GM10847 (cell line): ENCODE results near the gene UBE2Q2.

Experiments
- POLR2A ChIP-seq: IDR thresholded peaks from 2 replicates; pipeline ENCODE4 v1.6.1; 2011; ENCODE audit not compliant: insufficient read length; ENCODE audit errors: extremely low read depth

UBE2Q2 gene

GRCh38 chr15:75822685-75823278, 20.5 kb upstream of the UBE2Q2 start:
- TF ChIP-seq POLR2A = no peak

DNA sequence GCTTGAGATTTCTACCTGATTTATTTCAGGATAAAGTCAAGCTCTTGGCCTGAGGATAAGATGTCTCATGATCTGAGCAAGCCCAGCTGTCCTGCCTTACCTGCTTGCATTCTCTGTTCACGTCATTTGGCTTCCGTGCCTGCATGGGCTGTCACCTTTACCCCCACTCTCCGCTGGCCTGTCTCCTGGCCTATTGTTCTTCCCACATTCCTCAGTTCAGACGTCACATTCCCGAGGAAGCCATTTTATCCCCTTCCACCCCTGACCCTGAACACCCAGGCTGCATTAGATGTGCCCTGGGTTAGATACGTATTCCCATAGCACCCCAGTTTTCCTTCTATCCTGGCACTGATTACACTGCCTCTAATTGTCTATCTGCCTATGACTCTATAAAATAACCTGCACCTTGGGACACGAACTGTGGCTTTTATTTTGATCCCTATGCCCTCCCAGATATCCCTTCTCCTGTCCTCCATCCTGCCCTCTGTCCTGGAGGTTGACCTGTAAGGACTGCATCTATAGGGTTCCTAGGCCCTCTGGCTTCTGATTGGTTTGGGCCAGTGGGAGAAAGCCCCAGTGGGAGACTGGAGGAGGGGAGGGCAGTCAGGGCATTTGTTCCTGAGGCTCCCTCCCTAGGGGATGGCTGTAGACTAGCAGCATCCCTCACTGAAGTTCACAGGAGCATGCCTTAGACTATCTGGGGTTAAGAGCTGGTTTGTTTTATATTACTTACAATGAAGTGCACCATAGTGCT, 19.2 kb upstream of the UBE2Q2 start:
- no peak for TF ChIP-seq POLR2A

GRCh38 chr15:75827691-75828090, 15.6 kb upstream of the UBE2Q2 start:
- no peak for TF ChIP-seq POLR2A

GRCh38 chr15:75828429-75828828, 14.8 kb upstream of the UBE2Q2 start:
- TF ChIP-seq POLR2A = no peak

- TF ChIP-seq POLR2A = no peak
These were observed 12.1 kb upstream of the UBE2Q2 start for GRCh38 chr15:75830910-75831805.

- TF ChIP-seq POLR2A = no peak
These were observed 11.5 kb upstream of the UBE2Q2 start for GRCh38 chr15:75831806-75832102.

DNA sequence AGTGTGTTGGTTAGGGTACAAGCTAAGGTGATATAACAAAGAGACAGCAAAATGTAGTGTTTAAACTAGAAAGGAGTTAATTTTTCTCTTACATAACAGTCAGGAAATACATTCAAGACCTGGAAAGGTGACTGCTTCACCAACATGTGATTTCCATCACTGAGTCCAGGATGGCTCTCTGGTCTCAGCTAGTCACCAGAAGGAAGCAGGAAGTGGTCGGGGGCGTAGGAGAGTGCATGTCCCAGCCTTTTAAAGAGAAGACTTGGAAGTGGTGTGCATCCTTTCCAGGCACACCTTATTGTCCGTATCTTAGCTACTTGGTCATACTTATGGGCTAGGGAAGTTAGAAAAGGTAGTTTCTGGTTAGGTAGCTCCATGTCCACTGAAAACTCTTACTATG, 11.1 kb upstream of the UBE2Q2 start:
- TF ChIP-seq POLR2A = no peak

DNA sequence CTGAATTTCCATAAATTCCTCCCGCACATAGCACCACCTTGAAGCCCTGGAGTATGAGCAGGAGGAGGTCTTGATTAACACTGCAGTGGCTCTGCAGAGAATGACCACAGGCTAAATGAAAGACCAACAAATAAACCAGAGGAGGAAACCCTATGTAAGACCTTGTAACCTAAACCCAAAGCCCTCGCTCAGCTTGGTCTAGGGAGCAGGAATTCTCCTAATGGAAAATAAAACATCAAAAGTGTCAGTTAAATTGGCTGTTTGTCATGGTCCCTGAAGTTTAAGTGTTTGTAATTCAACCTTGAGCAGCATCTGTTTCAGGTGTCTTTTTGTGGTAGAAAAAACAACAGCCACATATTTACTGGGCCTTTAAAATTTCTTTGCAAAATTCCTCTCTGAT, 9.2 kb upstream of the UBE2Q2 start:
- TF ChIP-seq POLR2A = no peak

DNA sequence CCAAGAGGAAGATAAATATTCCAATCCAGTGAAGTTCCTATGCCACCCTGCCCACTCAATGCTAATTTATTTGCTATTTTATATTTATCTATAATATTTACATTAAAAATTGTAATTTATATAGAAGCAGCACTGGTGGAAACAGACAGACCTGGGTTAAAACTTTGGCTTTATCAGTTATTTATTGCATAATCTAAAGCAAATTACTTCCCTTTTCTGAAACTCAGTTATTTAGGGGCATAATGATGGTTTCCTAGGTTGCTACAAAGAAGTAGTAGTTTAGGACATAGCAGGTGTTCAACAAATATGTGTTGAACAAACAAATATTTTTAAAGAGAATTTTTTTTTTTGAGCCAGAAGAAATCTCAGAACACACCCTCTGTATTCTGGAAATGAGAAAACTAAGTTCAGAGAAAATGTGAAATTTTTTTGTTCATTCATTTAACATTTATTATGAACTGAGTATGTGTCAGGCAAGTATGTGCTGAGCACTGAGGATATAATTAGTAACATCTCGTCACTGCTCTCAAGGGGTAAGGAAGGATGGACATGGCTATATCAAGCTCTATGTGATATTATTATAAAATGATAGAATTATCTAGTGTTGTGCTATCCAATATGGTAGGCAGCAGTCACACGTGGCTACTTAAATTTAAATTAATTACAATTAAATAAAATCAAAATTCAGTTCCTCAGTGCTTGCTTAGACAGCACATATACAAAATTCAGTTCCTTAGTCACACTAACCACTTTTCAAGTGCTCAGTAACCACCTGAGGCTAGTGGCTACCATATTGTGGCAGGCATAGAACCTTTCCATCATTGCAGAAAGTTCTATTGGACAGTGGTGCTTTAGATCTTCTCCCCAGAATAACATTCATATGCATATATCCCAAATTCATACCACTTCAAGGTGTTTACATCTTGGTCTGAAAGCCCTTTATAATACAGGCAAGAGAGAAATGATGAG, 7.0 kb upstream of the UBE2Q2 start:
- no peak for TF ChIP-seq POLR2A

DNA sequence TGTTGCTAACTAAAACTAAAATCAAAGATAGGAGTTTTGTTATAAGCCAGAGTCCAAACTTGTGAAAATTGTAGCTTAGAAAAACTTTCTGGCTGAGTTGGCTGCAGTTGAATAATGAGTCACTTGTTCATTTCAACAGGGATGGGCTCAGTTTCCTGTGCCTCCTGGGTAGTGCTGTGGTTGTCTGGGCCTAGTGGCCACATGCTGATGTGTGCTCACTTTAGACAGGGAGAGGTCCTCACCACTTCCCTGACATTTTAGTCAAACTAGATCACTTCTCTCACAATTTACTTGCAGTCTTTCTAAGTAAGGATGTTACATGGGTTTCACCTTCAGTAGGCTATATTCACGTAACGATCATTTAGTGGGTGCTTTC, 6.3 kb upstream of the UBE2Q2 start:
- TF ChIP-seq POLR2A = no peak

DNA sequence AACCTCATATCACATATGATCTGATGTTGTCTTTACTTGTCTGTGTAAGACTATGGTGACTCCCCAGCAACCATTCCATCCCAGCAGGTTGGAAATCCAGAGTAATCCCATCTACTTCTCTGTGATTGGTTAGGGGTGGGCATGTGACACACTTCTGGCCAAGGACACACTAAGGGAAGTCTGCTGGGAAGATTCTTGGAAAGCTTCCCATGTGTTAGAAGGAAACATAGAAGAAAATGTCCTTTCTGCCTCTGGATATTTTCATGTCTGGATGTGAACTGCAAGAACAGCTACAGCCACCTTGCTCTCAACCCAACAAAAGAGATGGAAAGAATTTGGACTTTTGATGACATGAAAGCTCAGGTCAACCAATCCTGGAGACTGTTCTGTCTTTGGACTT, 2.6 kb upstream of the UBE2Q2 start:
- no peak for TF ChIP-seq POLR2A

DNA sequence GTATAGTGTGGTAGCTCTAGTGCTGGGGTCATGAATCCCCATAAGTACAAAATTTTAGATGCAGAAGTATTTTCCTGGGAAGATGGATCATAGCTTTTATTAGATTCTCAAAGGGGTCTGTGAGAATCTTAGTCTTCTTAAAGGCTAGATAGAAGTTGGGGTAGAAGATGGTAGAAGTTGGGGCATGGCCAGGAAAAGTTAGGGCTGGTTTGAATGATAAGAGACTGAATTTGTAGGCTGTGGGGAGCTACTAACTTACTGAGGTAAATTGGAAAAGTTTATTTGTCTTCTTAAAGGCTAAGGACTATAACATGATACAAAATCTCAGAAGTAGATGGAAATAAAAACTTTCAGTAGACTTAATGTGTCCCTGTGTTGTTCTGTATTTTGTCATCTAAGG, 1.6 kb upstream of the UBE2Q2 start:
- TF ChIP-seq POLR2A = no peak

DNA sequence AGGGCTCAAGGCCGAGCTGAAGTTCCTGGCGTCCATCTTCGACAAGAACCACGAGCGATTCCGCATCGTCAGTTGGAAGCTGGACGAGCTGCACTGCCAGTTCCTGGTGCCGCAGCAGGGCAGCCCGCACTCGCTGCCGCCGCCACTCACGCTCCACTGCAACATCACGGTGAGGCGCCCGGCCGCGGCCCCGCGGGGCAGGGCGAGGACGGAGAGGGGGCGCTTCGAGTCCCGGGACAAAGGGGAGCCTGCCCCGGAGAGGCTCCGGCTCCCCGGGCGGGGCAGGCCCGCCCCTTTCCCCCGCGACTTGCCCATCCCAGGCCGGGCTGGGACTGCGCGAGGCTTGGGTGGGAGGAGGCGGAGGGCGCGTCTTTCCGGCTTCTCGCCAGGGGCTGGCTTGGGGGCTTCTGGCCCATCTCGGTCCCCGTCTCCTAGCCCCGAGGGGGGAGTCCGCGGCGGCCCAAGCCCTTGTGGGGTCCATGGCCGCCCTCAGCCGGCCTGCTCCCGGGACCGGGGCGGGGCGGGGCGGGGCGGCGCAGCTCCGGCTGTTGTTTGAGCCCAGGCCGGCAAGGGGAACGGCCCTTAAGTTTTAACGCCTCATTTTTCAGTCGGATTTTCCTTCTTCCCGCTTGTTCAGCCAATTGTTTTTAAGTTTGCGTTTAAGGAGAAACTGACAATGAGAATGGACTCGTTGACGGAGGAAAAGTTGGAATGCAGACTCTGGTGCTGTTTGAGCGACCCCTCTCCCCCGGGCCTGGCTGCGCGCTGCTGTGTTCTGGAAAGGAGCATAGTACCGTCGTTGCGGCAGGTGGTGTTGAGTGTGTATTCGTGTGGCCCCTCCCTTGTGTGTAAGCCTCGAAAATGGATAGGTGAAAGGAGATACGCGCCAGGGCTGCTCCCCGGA, 683 bp downstream of the UBE2Q2 start:
- no peak for TF ChIP-seq POLR2A

GRCh38 chr15:75844629-75845335, 1.5 kb downstream of the UBE2Q2 start:
- no peak for TF ChIP-seq POLR2A

DNA sequence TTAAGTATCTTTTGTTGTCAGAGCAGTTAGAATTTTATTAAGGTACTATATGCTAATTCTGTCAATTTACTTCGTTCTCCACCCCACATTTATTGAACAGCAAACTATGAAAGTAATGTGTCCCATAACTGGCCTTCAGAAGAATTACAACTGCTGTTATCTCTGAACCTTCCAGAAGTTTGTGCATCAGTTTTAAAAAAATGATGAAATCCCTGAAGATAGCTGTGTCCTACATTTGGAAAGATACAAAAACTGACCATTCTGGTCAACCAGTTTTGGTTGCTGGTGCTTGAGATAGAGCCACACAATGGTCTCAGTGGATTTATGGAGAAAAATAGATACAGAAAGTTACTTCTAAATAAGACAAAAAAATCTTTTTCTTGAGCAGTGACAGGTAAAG, 5.9 kb downstream of the UBE2Q2 start:
- TF ChIP-seq POLR2A = no peak
